ENCODE measurements around the gene IL1A.

IL1A gene

DNA sequence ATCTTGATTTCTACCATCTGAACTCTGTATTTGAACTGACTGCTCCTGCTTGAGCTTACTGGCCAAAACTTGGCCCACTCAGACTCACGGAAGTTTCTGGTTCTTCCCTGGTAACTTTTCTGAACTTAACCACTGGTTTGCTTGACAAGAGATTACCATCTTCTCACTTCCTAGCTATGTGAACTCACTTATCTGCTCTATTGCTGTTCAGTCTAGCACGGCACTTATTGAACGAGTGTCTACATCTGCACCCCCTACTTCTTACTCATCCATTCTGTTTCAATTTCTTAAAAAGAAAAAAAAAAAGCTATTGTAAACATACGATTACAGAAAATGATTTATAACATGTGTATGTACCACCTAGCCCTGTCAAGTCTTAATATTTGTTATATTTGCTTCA, 28.8 kb downstream of the IL1A start:
- ChIA-PET POLR2A (ENCODE audit: low non-redundant PET) (no interaction called here), CTCF (interaction anchor here (0.7 kb wide), 1 partner anchor 196 kb away, joined by 3 read pairs; no protein-coding TSS in a partner anchor)
- TF ChIP-seq, protein P1, sequence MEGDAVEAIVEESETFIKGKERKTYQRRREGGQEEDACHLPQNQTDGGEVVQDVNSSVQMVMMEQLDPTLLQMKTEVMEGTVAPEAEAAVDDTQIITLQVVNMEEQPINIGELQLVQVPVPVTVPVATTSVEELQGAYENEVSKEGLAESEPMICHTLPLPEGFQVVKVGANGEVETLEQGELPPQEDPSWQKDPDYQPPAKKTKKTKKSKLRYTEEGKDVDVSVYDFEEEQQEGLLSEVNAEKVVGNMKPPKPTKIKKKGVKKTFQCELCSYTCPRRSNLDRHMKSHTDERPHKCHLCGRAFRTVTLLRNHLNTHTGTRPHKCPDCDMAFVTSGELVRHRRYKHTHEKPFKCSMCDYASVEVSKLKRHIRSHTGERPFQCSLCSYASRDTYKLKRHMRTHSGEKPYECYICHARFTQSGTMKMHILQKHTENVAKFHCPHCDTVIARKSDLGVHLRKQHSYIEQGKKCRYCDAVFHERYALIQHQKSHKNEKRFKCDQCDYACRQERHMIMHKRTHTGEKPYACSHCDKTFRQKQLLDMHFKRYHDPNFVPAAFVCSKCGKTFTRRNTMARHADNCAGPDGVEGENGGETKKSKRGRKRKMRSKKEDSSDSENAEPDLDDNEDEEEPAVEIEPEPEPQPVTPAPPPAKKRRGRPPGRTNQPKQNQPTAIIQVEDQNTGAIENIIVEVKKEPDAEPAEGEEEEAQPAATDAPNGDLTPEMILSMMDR (conservative IDR thresholded peaks at IDR 0.05; ENCODE audit: low read depth) = no peak
- no peak overlapping the region for H3K27ac ChIP-seq
- no peak for DNase-seq (ENCODE audit: low spot score)

DNA sequence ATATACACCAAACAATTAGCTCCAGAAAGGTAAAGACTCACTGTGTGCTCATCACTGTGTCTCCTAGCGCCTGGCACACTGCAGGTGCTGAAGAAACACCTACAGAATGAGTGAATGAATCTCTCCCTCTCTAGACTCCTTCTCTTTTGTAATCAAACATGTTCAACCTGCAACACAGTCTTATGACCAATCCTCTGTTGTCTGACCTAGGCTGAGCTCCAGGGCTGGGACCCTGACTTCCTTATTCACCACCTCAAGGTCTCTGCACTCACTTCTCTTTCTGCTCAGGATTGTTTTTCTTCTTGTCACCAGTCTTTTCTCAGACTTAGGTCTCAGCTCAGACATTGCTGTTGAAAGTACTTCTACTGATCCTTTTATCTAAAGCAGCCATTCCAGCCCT, 29.7 kb downstream of the IL1A start:
- no peak overlapping the region for H3K27ac ChIP-seq
- TF ChIP-seq, protein P1 (conservative IDR thresholded peaks at IDR 0.05; ENCODE audit: low read depth) = no peak
- ChIA-PET POLR2A (ENCODE audit: low non-redundant PET) (no interaction called here), CTCF (interaction anchor here (0.6 kb wide), 2 partner anchors 130 to 888 kb away, joined by 3 read pairs; no protein-coding TSS in a partner anchor)
- no peak for DNase-seq (ENCODE audit: low spot score)

DNA sequence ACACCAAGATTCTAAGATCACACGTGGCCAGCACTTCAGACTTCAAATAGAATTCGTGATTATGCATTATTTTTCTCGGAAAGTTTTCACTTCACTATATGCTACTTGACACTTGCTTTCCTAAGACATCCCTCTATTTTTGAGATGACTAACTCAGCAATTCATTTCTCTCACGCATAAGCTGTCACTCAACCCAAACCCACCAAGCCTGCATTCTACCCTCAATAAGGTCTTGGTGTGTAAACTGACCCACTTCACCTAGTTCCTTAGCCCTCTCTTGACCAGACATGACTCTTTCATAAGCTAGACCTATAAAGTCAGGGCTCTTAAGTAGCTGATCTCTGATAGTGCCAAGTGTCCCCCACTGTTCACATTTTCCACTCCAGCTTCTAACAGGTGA, 31.6 kb downstream of the IL1A start:
- no peak for DNase-seq (ENCODE audit: low spot score)
- ChIA-PET CTCF (no interaction called here), POLR2A (ENCODE audit: low non-redundant PET) (no interaction called here)
- H3K27ac ChIP-seq = no peak overlapping the region
- TF ChIP-seq, protein P1 (conservative IDR thresholded peaks at IDR 0.05; ENCODE audit: low read depth) = no peak

GRCh38 chr2:112751451-112752197, 32.7 kb downstream of the IL1A start:
- TF ChIP-seq, protein P1 (conservative IDR thresholded peaks at IDR 0.05; ENCODE audit: low read depth) = no peak
- DNase-seq (ENCODE audit: low spot score) = no peak
- POLR2A ChIA-PET (ENCODE audit: low non-redundant PET) = no interaction called here

DNA sequence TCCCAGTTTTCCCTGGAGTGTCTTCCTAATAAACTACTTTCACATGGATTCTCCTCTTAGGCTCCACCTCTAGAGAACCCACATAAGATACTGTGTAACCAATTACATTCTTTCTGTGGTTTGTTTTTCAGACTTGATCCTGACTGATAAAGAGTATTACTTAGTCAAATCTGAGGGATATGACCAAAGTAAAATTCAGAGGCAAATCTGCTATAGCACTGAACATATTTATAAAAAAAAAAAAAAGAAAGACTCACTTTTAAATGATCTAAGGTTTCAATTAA, 33.8 kb downstream of the IL1A start:
- ChIA-PET CTCF (interaction anchor here (0.5 to 2.1 kb wide), 11 partner anchors 13 to 605 kb away, joined by 3 to 18 read pairs (median 6); no protein-coding TSS in a partner anchor), POLR2A (ENCODE audit: low non-redundant PET) (no interaction called here)
- no peak for DNase-seq (ENCODE audit: low spot score)
- TF ChIP-seq, protein P1 (conservative IDR thresholded peaks at IDR 0.05; ENCODE audit: low read depth) = no peak
- peak overlapping the region; percentile 60 for H3K27ac ChIP-seq

More at GRCh38 chr2:112751451-112752197, 32.7 kb downstream of the IL1A start:
- H3K27ac ChIP-seq = no peak overlapping the region
- CTCF ChIA-PET = interaction anchor here (0.5 to 0.6 kb wide), 3 partner anchors 13 to 293 kb away, joined by 3 to 4 read pairs (median 3); partner anchors contain the start of gene CKAP2L

GRCh38 chr2:112749755-112750559, 34.3 kb downstream of the IL1A start:
- H3K27ac ChIP-seq = peak overlapping the region; percentile 60
- TF ChIP-seq, protein P1 (conservative IDR thresholded peaks at IDR 0.05; ENCODE audit: low read depth) = peak; percentile 91
- CTCF ChIA-PET = interaction anchor here (0.5 to 2.1 kb wide), 21 partner anchors 13 to 605 kb away, joined by 3 to 18 read pairs (median 4); no protein-coding TSS in a partner anchor
- peak; percentile 62 for DNase-seq (ENCODE audit: low spot score)
- POLR2A ChIA-PET (ENCODE audit: low non-redundant PET) = interaction anchor here (0.6 kb wide), 1 partner anchor 287 kb away, joined by 3 read pairs; no protein-coding TSS in a partner anchor
